Neural cell (in vitro differentiated cells): Measurements from ENCODE around the gene PIGC. TPM values are rescaled to one million over a fixed set of nuclear protein-coding genes. Genes with fewer than 3 reads are reported as not detected.

Experiments used
- H2AFZ ChIP-seq: fragments of 200-600, 300-800 bp; sonication (generic), shearing (Covaris generic); 2 replicates; pipeline ENCODE4 v1.6.0; 2014; ENCODE audit warnings: low read depth, mild to moderate bottlenecking, antibody characterized with exemption, low read length, moderate library complexity
- H3F3A ChIP-seq: fragments of 200-600 bp; shearing (Covaris generic); 2 replicates; pipeline ENCODE4 v1.6.1; 2016; ENCODE audit warnings: mild to moderate bottlenecking, moderate library complexity, mixed read lengths, antibody characterized with exemption, low read length; ENCODE audit not compliant: insufficient read depth, poor library complexity, severe bottlenecking
- H3K27ac ChIP-seq: fragments of 200-600, 300-800 bp; sonication (generic), shearing (Covaris generic); 2 replicates; pipeline ENCODE4 v1.5.1; 2014; ENCODE audit warnings: mild to moderate bottlenecking, low read length, moderate library complexity
- H3K27me3 ChIP-seq: fragments of 300-800, 200-600 bp; sonication (generic), shearing (Covaris generic); 2 replicates; pipeline ENCODE4 v1.6.0; 2014; ENCODE audit warnings: mild to moderate bottlenecking, low read depth, low read length, moderate library complexity; ENCODE audit not compliant: insufficient read depth
- H3K36me3 ChIP-seq: fragments of 300-800, 200-600 bp; sonication (generic), shearing (Covaris generic); 2 replicates; pipeline ENCODE4 v1.5.1; 2014; ENCODE audit warnings: mild to moderate bottlenecking, antibody characterized with exemption, low read length, moderate library complexity; ENCODE audit not compliant: insufficient read depth
- H3K4me2 ChIP-seq: fragments of 300-800, 200-600 bp; sonication (generic), shearing (Covaris generic); 2 replicates; pipeline ENCODE4 v1.6.0; 2014; ENCODE audit warnings: mild to moderate bottlenecking, low read length
- H3K4me3 ChIP-seq: fragments of 300-800, 200-600 bp; sonication (generic), shearing (Covaris generic); 2 replicates; pipeline ENCODE4 v1.5.1; 2014; ENCODE audit warnings: mild to moderate bottlenecking, low read length, moderate library complexity
- H3K79me2 ChIP-seq: fragments of 200-600 bp; shearing (Covaris generic); replicated peaks from 2 replicates; pipeline ENCODE4 v1.6.0; 2014; ENCODE audit warnings: mild to moderate bottlenecking, low read length, moderate library complexity; ENCODE audit not compliant: insufficient read depth
- H3K9ac ChIP-seq: fragments of 300-800, 200-600 bp; sonication (generic), shearing (Covaris generic); 2 replicates; pipeline ENCODE4 v1.6.1; 2016; ENCODE audit warnings: mild to moderate bottlenecking, low read length, mixed read lengths
- H3K9me2 ChIP-seq: fragments of 200-600 bp; shearing (Covaris generic); 2 replicates; pipeline ENCODE4 v1.6.1; 2016; ENCODE audit warnings: mild to moderate bottlenecking, low read length, mixed read lengths; ENCODE audit not compliant: insufficient read depth
- H3K9me3 ChIP-seq: fragments of 200-600, 300-800 bp; sonication (generic), shearing (Covaris generic); 2 replicates; pipeline ENCODE4 v1.6.1; 2016; ENCODE audit warnings: mild to moderate bottlenecking, mixed run types, low read length, moderate library complexity, mixed read lengths
- H4K20me1 ChIP-seq: fragments of 200-600 bp; shearing (Covaris generic); 2 replicates; pipeline ENCODE4 v1.6.1; 2016; ENCODE audit warnings: mild to moderate bottlenecking, mixed run types; ENCODE audit not compliant: insufficient read depth
- EP300 ChIP-seq: fragments of 450-650 bp; conservative IDR thresholded peaks from 2 replicates; pipeline ENCODE4 v1.6.1; 2014; ENCODE audit warnings: antibody characterized with exemption, mild to moderate bottlenecking, moderate library complexity; ENCODE audit not compliant: poor library complexity, severe bottlenecking
- EZH2 ChIP-seq: fragments of 200-600, 300-800 bp; shearing (Covaris generic), sonication (generic); IDR thresholded peaks from 2 replicates; pipeline ENCODE4 v1.6.1; 2014; ENCODE audit warnings: antibody characterized with exemption, low read length, borderline replicate concordance, mild to moderate bottlenecking; ENCODE audit not compliant: insufficient read depth, poor library complexity, severe bottlenecking
- MXI1 ChIP-seq: fragments of 450-650 bp; conservative IDR thresholded peaks from 2 replicates; pipeline ENCODE4 v1.6.1; 2014; ENCODE audit warnings: antibody characterized with exemption, mild to moderate bottlenecking; ENCODE audit not compliant: poor library complexity, severe bottlenecking
- POLR2AphosphoS5 ChIP-seq: IDR thresholded peaks from 2 replicates; pipeline ENCODE4 v1.6.1; 2012
- RAD21 ChIP-seq: fragments of 450-650 bp; conservative IDR thresholded peaks from 2 replicates; pipeline ENCODE4 v1.6.1; 2014; ENCODE audit warnings: antibody characterized with exemption, mild to moderate bottlenecking, moderate library complexity
- SMC3 ChIP-seq: fragments of 450-650 bp; conservative IDR thresholded peaks from 2 replicates; pipeline ENCODE4 v1.6.1; 2014; ENCODE audit warnings: antibody characterized with exemption, mild to moderate bottlenecking, moderate library complexity; ENCODE audit not compliant: poor library complexity
- TAF1 ChIP-seq: IDR thresholded peaks from 2 replicates; pipeline ENCODE4 v1.6.1; 2012; ENCODE audit warnings: low read depth
- polyA plus RNA-seq: library from polyadenylated mRNA; depleted of rRNA; stranded (reverse); fragments of >200 nt; gene quantifications from 2 replicates; pipeline ENCODE4 v1.2.3, GENCODE V29; 2014
- TF ChIP-seq, protein P1 (sequence below): IDR thresholded peaks from 2 replicates; pipeline ENCODE4 v1.6.1; 2012; ENCODE audit warnings: borderline replicate concordance
- TF ChIP-seq, protein P2 (sequence below): fragments of 450-650 bp; IDR thresholded peaks from 2 replicates; pipeline ENCODE4 v1.5.1; 2014; ENCODE audit warnings: antibody characterized with exemption, mild to moderate bottlenecking, moderate library complexity; ENCODE audit not compliant: poor library complexity, severe bottlenecking

The PIGC gene
- polyA plus RNA-seq, 1 donor from 2014 or later: 69.3 TPM

DNA sequence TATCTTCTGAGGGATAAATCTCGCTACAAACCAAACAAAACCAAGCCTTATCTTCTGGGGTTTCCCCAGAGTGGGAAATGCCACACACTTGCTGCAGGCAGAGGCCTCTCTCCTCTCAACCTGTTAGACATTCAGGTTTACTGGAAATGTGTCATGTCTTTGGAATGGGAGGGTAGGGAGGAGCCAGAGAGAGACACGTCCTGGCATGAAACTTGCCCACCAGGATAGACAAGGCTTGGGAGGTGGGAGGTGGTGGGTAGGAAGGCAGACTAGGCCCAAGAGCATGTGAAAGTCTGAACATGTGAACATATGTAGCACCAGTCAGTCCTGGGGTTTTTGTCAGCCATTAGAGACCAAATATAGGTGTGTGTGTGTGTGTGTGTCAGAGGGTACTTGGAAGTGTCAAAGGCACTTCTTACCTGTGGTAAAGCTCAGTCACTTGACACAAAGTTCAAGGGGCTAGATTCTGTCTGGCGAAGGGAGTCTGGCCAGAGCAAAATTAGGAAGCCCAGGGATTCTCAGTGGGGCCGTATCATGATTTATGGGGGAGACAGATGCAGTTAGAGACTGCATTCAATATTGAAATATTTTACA, 32.4 kb upstream of the PIGC start:
- Histone ChIP-seq H3K9me3 (no peaks in the 10 kb centered on the region), H3K4me2 (no peak overlapping the region)

DNA sequence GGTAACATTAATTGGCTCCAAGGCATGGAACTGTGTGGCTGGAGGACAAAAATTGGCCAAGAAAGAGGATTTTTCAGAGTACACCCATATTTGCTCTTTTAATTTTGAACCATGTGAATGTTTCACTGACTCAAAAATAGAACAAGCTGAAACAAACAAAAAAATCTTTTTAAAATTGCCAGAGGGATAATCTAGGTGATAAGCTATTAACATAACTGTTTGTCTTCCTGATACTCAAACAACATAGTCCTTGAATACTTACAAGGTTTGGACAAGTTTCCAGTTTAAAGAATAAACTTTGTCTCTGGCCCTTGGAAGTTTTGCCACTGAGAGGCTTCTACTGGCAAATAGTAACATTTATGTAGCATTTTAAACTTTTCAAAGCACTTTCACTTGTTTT, 30.0 kb upstream of the PIGC start:
- no peaks in the 10 kb centered on the region for H3K27me3 ChIP-seq
- no peaks in the 10 kb centered on the region for H3K9me3 ChIP-seq
- H3K4me2 ChIP-seq: no peak overlapping the region
- no peak overlapping the region for H3K9ac ChIP-seq
- TF ChIP-seq, protein P1, sequence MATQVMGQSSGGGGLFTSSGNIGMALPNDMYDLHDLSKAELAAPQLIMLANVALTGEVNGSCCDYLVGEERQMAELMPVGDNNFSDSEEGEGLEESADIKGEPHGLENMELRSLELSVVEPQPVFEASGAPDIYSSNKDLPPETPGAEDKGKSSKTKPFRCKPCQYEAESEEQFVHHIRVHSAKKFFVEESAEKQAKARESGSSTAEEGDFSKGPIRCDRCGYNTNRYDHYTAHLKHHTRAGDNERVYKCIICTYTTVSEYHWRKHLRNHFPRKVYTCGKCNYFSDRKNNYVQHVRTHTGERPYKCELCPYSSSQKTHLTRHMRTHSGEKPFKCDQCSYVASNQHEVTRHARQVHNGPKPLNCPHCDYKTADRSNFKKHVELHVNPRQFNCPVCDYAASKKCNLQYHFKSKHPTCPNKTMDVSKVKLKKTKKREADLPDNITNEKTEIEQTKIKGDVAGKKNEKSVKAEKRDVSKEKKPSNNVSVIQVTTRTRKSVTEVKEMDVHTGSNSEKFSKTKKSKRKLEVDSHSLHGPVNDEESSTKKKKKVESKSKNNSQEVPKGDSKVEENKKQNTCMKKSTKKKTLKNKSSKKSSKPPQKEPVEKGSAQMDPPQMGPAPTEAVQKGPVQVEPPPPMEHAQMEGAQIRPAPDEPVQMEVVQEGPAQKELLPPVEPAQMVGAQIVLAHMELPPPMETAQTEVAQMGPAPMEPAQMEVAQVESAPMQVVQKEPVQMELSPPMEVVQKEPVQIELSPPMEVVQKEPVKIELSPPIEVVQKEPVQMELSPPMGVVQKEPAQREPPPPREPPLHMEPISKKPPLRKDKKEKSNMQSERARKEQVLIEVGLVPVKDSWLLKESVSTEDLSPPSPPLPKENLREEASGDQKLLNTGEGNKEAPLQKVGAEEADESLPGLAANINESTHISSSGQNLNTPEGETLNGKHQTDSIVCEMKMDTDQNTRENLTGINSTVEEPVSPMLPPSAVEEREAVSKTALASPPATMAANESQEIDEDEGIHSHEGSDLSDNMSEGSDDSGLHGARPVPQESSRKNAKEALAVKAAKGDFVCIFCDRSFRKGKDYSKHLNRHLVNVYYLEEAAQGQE: no peak
- TF ChIP-seq EP300 (no peak), POLR2AphosphoS5 (no peak), RAD21 (no peak), EZH2 (no peak), SMC3 (no peak), MXI1 (no peak), TAF1 (no peak)
- TF ChIP-seq, protein P2, sequence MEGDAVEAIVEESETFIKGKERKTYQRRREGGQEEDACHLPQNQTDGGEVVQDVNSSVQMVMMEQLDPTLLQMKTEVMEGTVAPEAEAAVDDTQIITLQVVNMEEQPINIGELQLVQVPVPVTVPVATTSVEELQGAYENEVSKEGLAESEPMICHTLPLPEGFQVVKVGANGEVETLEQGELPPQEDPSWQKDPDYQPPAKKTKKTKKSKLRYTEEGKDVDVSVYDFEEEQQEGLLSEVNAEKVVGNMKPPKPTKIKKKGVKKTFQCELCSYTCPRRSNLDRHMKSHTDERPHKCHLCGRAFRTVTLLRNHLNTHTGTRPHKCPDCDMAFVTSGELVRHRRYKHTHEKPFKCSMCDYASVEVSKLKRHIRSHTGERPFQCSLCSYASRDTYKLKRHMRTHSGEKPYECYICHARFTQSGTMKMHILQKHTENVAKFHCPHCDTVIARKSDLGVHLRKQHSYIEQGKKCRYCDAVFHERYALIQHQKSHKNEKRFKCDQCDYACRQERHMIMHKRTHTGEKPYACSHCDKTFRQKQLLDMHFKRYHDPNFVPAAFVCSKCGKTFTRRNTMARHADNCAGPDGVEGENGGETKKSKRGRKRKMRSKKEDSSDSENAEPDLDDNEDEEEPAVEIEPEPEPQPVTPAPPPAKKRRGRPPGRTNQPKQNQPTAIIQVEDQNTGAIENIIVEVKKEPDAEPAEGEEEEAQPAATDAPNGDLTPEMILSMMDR: no peak
- H3K4me3 ChIP-seq: no peak overlapping the region
- H2AFZ ChIP-seq: no peak overlapping the region
- H3F3A ChIP-seq: no peaks in the 10 kb centered on the region
- no peaks in the 10 kb centered on the region for H3K36me3 ChIP-seq
- H4K20me1 ChIP-seq: no peaks in the 10 kb centered on the region
- no peak overlapping the region for H3K27ac ChIP-seq
- H3K79me2 ChIP-seq: no peaks in the 10 kb centered on the region
- H3K9me2 ChIP-seq: no peaks in the 10 kb centered on the region

More for the DNA sequence above, 32.4 kb upstream of the PIGC start:
- H3K9ac ChIP-seq: no peak overlapping the region
- no peaks in the 10 kb centered on the region for H3F3A ChIP-seq
- H3K9me2 ChIP-seq: no peaks in the 10 kb centered on the region
- H4K20me1 ChIP-seq: no peaks in the 10 kb centered on the region
- no peaks in the 10 kb centered on the region for H3K36me3 ChIP-seq
- no peaks in the 10 kb centered on the region for H3K27me3 ChIP-seq
- no peak overlapping the region for H3K27ac ChIP-seq
- H3K4me3 ChIP-seq: no peak overlapping the region
- no peaks in the 10 kb centered on the region for H3K79me2 ChIP-seq
- no peak for TF ChIP-seq TAF1
- TF ChIP-seq, protein P1: no peak
- TF ChIP-seq RAD21: no peak
- TF ChIP-seq SMC3: no peak
- TF ChIP-seq, protein P2: no peak
- TF ChIP-seq MXI1: no peak
- no peak for TF ChIP-seq EP300
- no peak for TF ChIP-seq EZH2
- no peak for TF ChIP-seq POLR2AphosphoS5
- H2AFZ ChIP-seq: no peak overlapping the region
